Vagina (tissue), 2 donors: Measurements from ENCODE around the gene TEX2. TPM values are rescaled to one million over a fixed set of nuclear protein-coding genes. Genes with fewer than 3 reads are reported as not detected.

ENCODE experiments used
- DNase-seq, 2 donors: peaks; one replicate each; pipeline ENCODE4 v3.0.0-alpha.2; 2017; ENCODE audit errors: extremely low spot score in 2 of 2
- H3K27ac ChIP-seq: fragments of 200-600 bp; sonication (generic); one replicate; pipeline ENCODE4 v1.5.1; 2019
- H3K27me3 ChIP-seq: fragments of 200-600 bp; sonication (generic); one replicate; pipeline ENCODE4 v1.5.1; 2019
- H3K36me3 ChIP-seq, 2 donors: fragments of 200-600 bp; sonication (generic); one replicate each; pipeline ENCODE4 v1.5.1; 2017 to 2019
- H3K4me1 ChIP-seq: fragments of 200-600 bp; sonication (generic); one replicate; pipeline ENCODE4 v1.5.1; 2019
- H3K4me3 ChIP-seq, 2 donors: fragments of 200-600 bp; sonication (generic); 1 replicate in 1 of 2; 2 replicates in 1 of 2; pipeline ENCODE4 v1.5.1; 2016 to 2019
- H3K9me3 ChIP-seq: fragments of 200-600 bp; sonication (generic); one replicate; pipeline ENCODE4 v1.5.1; 2019
- POLR2A ChIP-seq, 2 donors: fragments of 450-650 bp; IDR thresholded peaks; one replicate each; pipeline ENCODE4 v1.6.1; 2017; ENCODE audit warnings: antibody characterized with exemption in 2 of 2, mild to moderate bottlenecking in 2 of 2, moderate library complexity in 2 of 2
- POLR2AphosphoS5 ChIP-seq, 2 donors: sonication (generic); formaldehyde crosslinking; IDR thresholded peaks; one replicate each; pipeline ENCODE4 v1.9.0; 2017; ENCODE audit warnings: antibody characterized with exemption in 2 of 2, mild to moderate bottlenecking in 2 of 2, low read depth in 1 of 2; ENCODE audit not compliant: insufficient read depth in 1 of 2
- intact Hi-C: fragments of 100-400 bp; cut with DNase I; formaldehyde crosslinking; loops from one replicate; pipeline ENCODE4 v1.15.1; 2023
- total RNA-seq: library from RNA; depleted of rRNA; stranded (reverse); fragments of >200 nt; gene quantifications from one replicate; pipeline ENCODE4 v1.2.3, GENCODE V29; 2016
- TF ChIP-seq, protein P1 (sequence below), 3 experiments: fragments of 450-650 bp in 2 of 3; fragments of 200-600 bp in 1 of 3; sonication (generic) in 1 of 3; IDR thresholded peaks; one replicate each; pipeline ENCODE4 v1.5.1; 2017 to 2019; ENCODE audit warnings: antibody characterized with exemption in 3 of 3, mild to moderate bottlenecking in 2 of 3, moderate library complexity in 2 of 3

Gene TEX2
- total RNA-seq = 32.4 TPM

GRCh38 chr17:64263000-64263766 is at the start of gene TEX2:
Gene TEX2, minus strand, starts transcription at chr17:64263260. Its CDS starts 49,043 bp downstream, at chr17:64214217.
- Histone ChIP-seq H3K27ac (peak within 1 kb of the TSS; percentile 95), H3K36me3 (no peaks in the 10 kb centered on the region), H3K9me3 (no peaks in the 10 kb centered on the region), H3K4me3 (peak within 1 kb of the TSS; percentile 74 to 98), H3K4me1 (peaks cover 38% of the 10 kb centered on the region), H3K27me3 (no peaks in the 10 kb centered on the region)
- intact Hi-C loops = loop anchor here (5.0 kb wide), 1 partner anchor 116 kb away; no protein-coding TSS in a partner anchor
- TF ChIP-seq POLR2A (IDR thresholded peaks at IDR 0.05) (peak in 1 of 2 donors; percentile 72), POLR2AphosphoS5 (IDR thresholded peaks at IDR 0.05; ENCODE audit: insufficient read depth in 1 of 2, low read depth in 1 of 2) (peak; percentile 39 to 65)
- TF ChIP-seq, protein P1, sequence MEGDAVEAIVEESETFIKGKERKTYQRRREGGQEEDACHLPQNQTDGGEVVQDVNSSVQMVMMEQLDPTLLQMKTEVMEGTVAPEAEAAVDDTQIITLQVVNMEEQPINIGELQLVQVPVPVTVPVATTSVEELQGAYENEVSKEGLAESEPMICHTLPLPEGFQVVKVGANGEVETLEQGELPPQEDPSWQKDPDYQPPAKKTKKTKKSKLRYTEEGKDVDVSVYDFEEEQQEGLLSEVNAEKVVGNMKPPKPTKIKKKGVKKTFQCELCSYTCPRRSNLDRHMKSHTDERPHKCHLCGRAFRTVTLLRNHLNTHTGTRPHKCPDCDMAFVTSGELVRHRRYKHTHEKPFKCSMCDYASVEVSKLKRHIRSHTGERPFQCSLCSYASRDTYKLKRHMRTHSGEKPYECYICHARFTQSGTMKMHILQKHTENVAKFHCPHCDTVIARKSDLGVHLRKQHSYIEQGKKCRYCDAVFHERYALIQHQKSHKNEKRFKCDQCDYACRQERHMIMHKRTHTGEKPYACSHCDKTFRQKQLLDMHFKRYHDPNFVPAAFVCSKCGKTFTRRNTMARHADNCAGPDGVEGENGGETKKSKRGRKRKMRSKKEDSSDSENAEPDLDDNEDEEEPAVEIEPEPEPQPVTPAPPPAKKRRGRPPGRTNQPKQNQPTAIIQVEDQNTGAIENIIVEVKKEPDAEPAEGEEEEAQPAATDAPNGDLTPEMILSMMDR (IDR thresholded peaks at IDR 0.05) = no peak
- no peak for DNase-seq

DNA sequence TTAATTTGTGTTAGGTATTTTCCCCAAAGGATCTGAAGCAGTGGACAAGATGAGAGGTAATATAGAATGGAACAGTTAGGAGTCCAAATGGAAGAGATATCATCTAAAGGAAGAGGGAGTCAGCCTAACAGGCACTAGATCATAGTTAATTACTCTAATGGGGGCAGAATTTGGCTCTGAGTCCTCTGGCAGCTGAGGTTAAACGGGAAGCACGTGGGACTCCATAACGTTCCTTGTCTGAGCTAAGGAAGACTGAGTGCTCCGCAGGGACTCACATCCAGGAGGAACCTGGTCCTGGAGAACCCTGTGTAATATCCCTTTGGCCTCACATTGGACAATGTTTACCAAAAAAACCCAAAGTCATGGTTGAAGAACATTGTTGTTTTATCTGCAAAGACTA is 46.6 kb upstream of the TEX2 start:
- Histone ChIP-seq H3K4me3 (no peak overlapping the region), H3K27me3 (no peaks in the 10 kb centered on the region), H3K27ac (no peak overlapping the region), H3K4me1 (no peaks in the 10 kb centered on the region), H3K36me3 (no peaks in the 10 kb centered on the region), H3K9me3 (no peaks in the 10 kb centered on the region)
- DNase-seq = no peak
- intact Hi-C loops = loop anchor here (10.0 kb wide), 1 partner anchor 185 kb away; the partner anchor contains the start of gene POLG2
- peak in 1 of 2 donors; percentile 27 for TF ChIP-seq POLR2AphosphoS5 (IDR thresholded peaks at IDR 0.05; ENCODE audit: insufficient read depth in 1 of 2, low read depth in 1 of 2)
- TF ChIP-seq, protein P1 (IDR thresholded peaks at IDR 0.05) = no peak

DNA sequence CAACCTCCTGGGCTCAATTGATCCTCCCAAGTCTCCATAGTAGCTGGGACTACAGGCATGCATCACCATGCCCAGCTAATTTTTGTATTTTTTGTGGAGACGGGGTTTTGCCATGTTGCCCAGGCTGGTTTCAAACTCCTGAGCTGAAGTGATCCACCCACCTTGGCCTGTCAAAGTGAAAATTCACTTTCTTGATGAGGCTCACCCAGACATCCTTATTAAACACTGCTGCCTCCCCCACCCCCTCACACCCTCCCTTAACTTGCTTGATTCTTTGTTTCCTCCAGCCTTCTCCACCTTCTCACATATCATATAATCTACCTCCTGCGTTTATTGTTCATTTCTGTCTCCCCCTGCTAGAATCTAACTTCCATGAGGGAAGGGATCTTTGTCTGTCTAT is 46.0 kb upstream of the TEX2 start:
- TF ChIP-seq, protein P1 (IDR thresholded peaks at IDR 0.05) = no peak
- TF ChIP-seq POLR2A (IDR thresholded peaks at IDR 0.05) (no peak), POLR2AphosphoS5 (IDR thresholded peaks at IDR 0.05; ENCODE audit: insufficient read depth in 1 of 2, low read depth in 1 of 2) (no peak)
- no peak for DNase-seq
- Histone ChIP-seq H3K4me1 (no peaks in the 10 kb centered on the region), H3K4me3 (no peak overlapping the region), H3K27ac (no peak overlapping the region), H3K9me3 (no peaks in the 10 kb centered on the region), H3K27me3 (no peaks in the 10 kb centered on the region), H3K36me3 (no peaks in the 10 kb centered on the region)
- intact Hi-C loops = loop anchor here (10.0 kb wide), 1 partner anchor 186 kb away; the partner anchor contains the start of gene POLG2

GRCh38 chr17:64306850-64307463 is 43.9 kb upstream of the TEX2 start:
- no peak for DNase-seq
- intact Hi-C loops = loop anchor here (10.0 kb wide), 1 partner anchor 188 kb away; the partner anchor contains the start of gene POLG2
- TF ChIP-seq, protein P1 (IDR thresholded peaks at IDR 0.05) = peak; percentile 72 to 85 (median 73)
- no peak for TF ChIP-seq POLR2A (IDR thresholded peaks at IDR 0.05)

More at GRCh38 chr17:64306850-64307463, 43.9 kb upstream of the TEX2 start:
- H3K9me3 ChIP-seq = no peaks in the 10 kb centered on the region
- no peaks in the 10 kb centered on the region for H3K36me3 ChIP-seq
- H3K27ac ChIP-seq = no peak overlapping the region
- no peak overlapping the region for H3K4me3 ChIP-seq
- H3K4me1 ChIP-seq = no peaks in the 10 kb centered on the region
- H3K27me3 ChIP-seq = no peaks in the 10 kb centered on the region
